CD14-positive monocyte (primary cell): ENCODE results near the gene YAF2. TPM values are rescaled to one million over a fixed set of nuclear protein-coding genes. Genes with fewer than 3 reads are reported as not detected.

ENCODE experiments used
- DNase-seq, 3 donors: peaks; one replicate each; pipeline ENCODE4 v3.0.0-alpha.2; 2011 to 2022
- H2AFZ ChIP-seq: 2 replicates; pipeline ENCODE4 v1.6.0; 2012; ENCODE audit warnings: mild to moderate bottlenecking, low read depth, low read length, inconsistent platforms; ENCODE audit not compliant: insufficient read depth, poor library complexity, severe bottlenecking
- H3K27ac ChIP-seq, 2 donors: 1 replicate in 1 of 2; 2 replicates in 1 of 2; pipeline ENCODE4 v1.5.1; 2012 to 2013; ENCODE audit warnings: low read length in 2 of 2, control low read depth in 1 of 2, inconsistent platforms in 1 of 2, low read depth in 1 of 2, mild to moderate bottlenecking in 1 of 2
- H3K27me3 ChIP-seq, 2 donors: one replicate each; pipeline versions ENCODE4 v1.6.0 to v1.6.1; 2011 to 2013; ENCODE audit warnings: low read length in 2 of 2; ENCODE audit not compliant: control insufficient read depth in 2 of 2, insufficient read depth in 2 of 2
- H3K36me3 ChIP-seq, 2 donors: replicated peaks in 1 of 2; 1 replicate in 1 of 2; 2 replicates in 1 of 2; pipeline versions ENCODE4 v1.5.1 to v1.6.1; 2012 to 2013; ENCODE audit warnings: low read length in 2 of 2, control low read depth in 1 of 2, inconsistent platforms in 1 of 2, mild to moderate bottlenecking in 1 of 2; ENCODE audit not compliant: insufficient read depth in 2 of 2, control insufficient read depth in 1 of 2
- H3K4me1 ChIP-seq, 2 donors: 1 replicate in 1 of 2; 2 replicates in 1 of 2; pipeline versions ENCODE4 v1.5.1 to v1.6.1; 2012 to 2013; ENCODE audit warnings: low read length in 2 of 2, control low read depth in 1 of 2, inconsistent platforms in 1 of 2, mild to moderate bottlenecking in 1 of 2, moderate library complexity in 1 of 2; ENCODE audit not compliant: insufficient read depth in 2 of 2, control insufficient read depth in 1 of 2
- H3K4me2 ChIP-seq: replicated peaks from 2 replicates; pipeline ENCODE3; 2012; ENCODE audit warnings: low read length, moderate library complexity, mild to moderate bottlenecking; ENCODE audit not compliant: poor library complexity, severe bottlenecking; ENCODE audit errors: extremely low read depth
- H3K4me3 ChIP-seq, 3 experiments: fragments of 200-600 bp in 1 of 3; sonication (generic) in 1 of 3; replicated peaks in 1 of 3; 1 replicate in 2 of 3; 2 replicates in 1 of 3; pipeline ENCODE4 v1.5.1; 2011 to 2013; ENCODE audit warnings: low read length in 3 of 3, mild to moderate bottlenecking in 3 of 3, control low read depth in 2 of 3, low read depth in 2 of 3, inconsistent platforms in 1 of 3, moderate library complexity in 1 of 3
- H3K79me2 ChIP-seq: 2 replicates; pipeline ENCODE4 v1.6.0; 2012; ENCODE audit warnings: mild to moderate bottlenecking, control low read depth, inconsistent platforms, low read length, moderate library complexity; ENCODE audit not compliant: insufficient read depth
- H3K9ac ChIP-seq: 2 replicates; pipeline ENCODE4 v1.6.0; 2017; ENCODE audit warnings: low read length, mild to moderate bottlenecking; ENCODE audit not compliant: insufficient read depth, poor library complexity, severe bottlenecking
- H3K9me3 ChIP-seq, 2 donors: replicated peaks in 1 of 2; 1 replicate in 1 of 2; 2 replicates in 1 of 2; pipeline versions ENCODE4 v1.5.1 to v1.6.1; 2012 to 2013; ENCODE audit warnings: low read length in 2 of 2, control low read depth in 1 of 2; ENCODE audit not compliant: control insufficient read depth in 1 of 2, insufficient read depth in 1 of 2
- H4K20me1 ChIP-seq: 2 replicates; pipeline ENCODE4 v1.6.0; 2012; ENCODE audit warnings: mild to moderate bottlenecking, low read length, control low read depth, moderate library complexity; ENCODE audit not compliant: insufficient read depth
- H3K27ac Mint-ChIP-seq, 7 donors: one replicate each; pipeline ENCODE4 v1.8.0; 2020; ENCODE audit warnings: mild to moderate bottlenecking in 7 of 7, mixed read lengths in 7 of 7, moderate library complexity in 6 of 7, inconsistent platforms in 2 of 7
- H3K27me3 Mint-ChIP-seq, 3 donors: one replicate each; pipeline ENCODE4 v1.8.0; 2021 to 2022; ENCODE audit warnings: low read depth in 3 of 3, mild to moderate bottlenecking in 3 of 3, mixed read lengths in 3 of 3, moderate library complexity in 3 of 3, inconsistent platforms in 1 of 3
- H3K36me3 Mint-ChIP-seq, 2 donors: one replicate each; pipeline ENCODE4 v1.8.0; 2020; ENCODE audit warnings: mixed read lengths in 2 of 2, inconsistent platforms in 1 of 2, mild to moderate bottlenecking in 1 of 2
- H3K4me1 Mint-ChIP-seq: one replicate; pipeline ENCODE4 v1.8.0; 2020; ENCODE audit warnings: mild to moderate bottlenecking, mixed read lengths
- H3K4me3 Mint-ChIP-seq, 2 donors: one replicate each; pipeline ENCODE4 v1.8.0; 2020; ENCODE audit warnings: mild to moderate bottlenecking in 2 of 2, mixed read lengths in 2 of 2, moderate library complexity in 1 of 2
- H3K9me3 Mint-ChIP-seq, 7 donors: one replicate each; pipeline ENCODE4 v1.8.0; 2020 to 2022; ENCODE audit warnings: mixed read lengths in 7 of 7, mild to moderate bottlenecking in 6 of 7, moderate library complexity in 6 of 7, inconsistent platforms in 2 of 7
- CTCF ChIP-seq: fragments of 200-600 bp; IDR thresholded peaks from one replicate; pipeline ENCODE4 v1.8.0; 2022; ENCODE audit warnings: antibody characterized with exemption, mild to moderate bottlenecking
- WGBS: methylation state at CpG from one replicate; pipeline ENCODE4 v1.1.5; 2013; ENCODE audit warnings: missing lambda C conversion rate; ENCODE audit not compliant: insufficient coverage; 5-methylcytosine and 5-hydroxymethylcytosine counted together
- intact Hi-C, 2 donors: fragments of 100-400 bp; cut with micrococcal nuclease; formaldehyde crosslinking; loops; one replicate each; pipeline versions ENCODE4 v1.15.0 to v1.15.1; 2023
- polyA plus RNA-seq, 3 donors: library from polyadenylated mRNA; depleted of rRNA in 1 of 3; unstranded in 2 of 3; stranded (reverse) in 1 of 3; fragments of 300-500 nt in 2 of 3; fragments of >200 nt in 1 of 3; fragmentation: Illumina TruSeq in 2 of 3; gene quantifications; 1 replicate in 2 of 3; 2 replicates in 1 of 3; pipeline ENCODE4 v1.2.3, GENCODE V29; 2012 to 2021

Gene YAF2
- polyA plus RNA-seq, 3 donors: 6.2 to 11.0 (median 8.5) TPM

GRCh38 chr12:42119085-42119633 is 118.9 kb downstream of the YAF2 start:
- intact Hi-C loops: no loop called here
- H3K4me1 ChIP-seq: no peaks in the 10 kb centered on the region
- no CpG with 5 or more reads among the region's 2 CpGs for WGBS
- peaks cover 21 to 33% of the 10 kb centered on the region in 2 donors for H3K36me3 Mint-ChIP-seq
- peaks cover 0 to 10% (median 2%) of the 10 kb centered on the region in 7 donors for H3K9me3 Mint-ChIP-seq
- peak overlapping the region in 4 of 7 donors; percentile 34 to 86 (median 78) for H3K27ac Mint-ChIP-seq
- no peak overlapping the region for H3K9ac ChIP-seq
- H2AFZ ChIP-seq: no peak overlapping the region
- H3K4me3 ChIP-seq: no peak overlapping the region
- no peak overlapping the region for H3K4me2 ChIP-seq
- no peaks in the 10 kb centered on the region for H3K27me3 ChIP-seq
- H3K4me1 Mint-ChIP-seq: peaks cover 8% of the 10 kb centered on the region
- peaks cover 9 to 20% of the 10 kb centered on the region in 2 donors for H3K36me3 ChIP-seq
- H3K4me3 Mint-ChIP-seq: no peak overlapping the region
- peak overlapping the region in 1 of 2 donors; percentile 53 for H3K27ac ChIP-seq
- no peak for TF ChIP-seq CTCF
- H3K79me2 ChIP-seq: peaks cover 28% of the 10 kb centered on the region
- H3K27me3 Mint-ChIP-seq: peaks cover 0 to 2% (median 0%) of the 10 kb centered on the region in 3 donors
- DNase-seq: no peak
- no peaks in the 10 kb centered on the region for H3K9me3 ChIP-seq
- peaks cover 37% of the 10 kb centered on the region for H4K20me1 ChIP-seq

- Histone ChIP-seq H4K20me1 (peaks cover 37% of the 10 kb centered on the region), H3K9ac (no peak overlapping the region), H3K4me2 (no peak overlapping the region), H3K4me3 (no peak overlapping the region), H3K4me1 (no peaks in the 10 kb centered on the region), H3K79me2 (peaks cover 28% of the 10 kb centered on the region), H3K27ac (peak overlapping the region in 1 of 2 donors; percentile 36), H3K27me3 (no peaks in the 10 kb centered on the region), H3K9me3 (no peaks in the 10 kb centered on the region), H2AFZ (no peak overlapping the region), H3K36me3 (peaks cover 9 to 20% of the 10 kb centered on the region in 2 donors)
- WGBS: 100% methylated on average over 2 of the region's 5 CpGs
- TF ChIP-seq CTCF: no peak
- Mint-ChIP-seq H3K27me3 (peaks cover 0 to 2% (median 0%) of the 10 kb centered on the region in 3 donors), H3K9me3 (peaks cover 3 to 12% (median 4%) of the 10 kb centered on the region in 7 donors), H3K36me3 (peaks cover 25 to 38% of the 10 kb centered on the region in 2 donors), H3K27ac (peak overlapping the region in 6 of 7 donors; percentile 2 to 48 (median 18)), H3K4me3 (no peak overlapping the region), H3K4me1 (peaks cover 8% of the 10 kb centered on the region)
- intact Hi-C loops: no loop called here
- DNase-seq: no peak
Measured at GRCh38 chr12:42118136-42118879, 119.7 kb downstream of the YAF2 start.
